Measurements from ENCODE around the gene GFPT2.

Gene GFPT2

DNA sequence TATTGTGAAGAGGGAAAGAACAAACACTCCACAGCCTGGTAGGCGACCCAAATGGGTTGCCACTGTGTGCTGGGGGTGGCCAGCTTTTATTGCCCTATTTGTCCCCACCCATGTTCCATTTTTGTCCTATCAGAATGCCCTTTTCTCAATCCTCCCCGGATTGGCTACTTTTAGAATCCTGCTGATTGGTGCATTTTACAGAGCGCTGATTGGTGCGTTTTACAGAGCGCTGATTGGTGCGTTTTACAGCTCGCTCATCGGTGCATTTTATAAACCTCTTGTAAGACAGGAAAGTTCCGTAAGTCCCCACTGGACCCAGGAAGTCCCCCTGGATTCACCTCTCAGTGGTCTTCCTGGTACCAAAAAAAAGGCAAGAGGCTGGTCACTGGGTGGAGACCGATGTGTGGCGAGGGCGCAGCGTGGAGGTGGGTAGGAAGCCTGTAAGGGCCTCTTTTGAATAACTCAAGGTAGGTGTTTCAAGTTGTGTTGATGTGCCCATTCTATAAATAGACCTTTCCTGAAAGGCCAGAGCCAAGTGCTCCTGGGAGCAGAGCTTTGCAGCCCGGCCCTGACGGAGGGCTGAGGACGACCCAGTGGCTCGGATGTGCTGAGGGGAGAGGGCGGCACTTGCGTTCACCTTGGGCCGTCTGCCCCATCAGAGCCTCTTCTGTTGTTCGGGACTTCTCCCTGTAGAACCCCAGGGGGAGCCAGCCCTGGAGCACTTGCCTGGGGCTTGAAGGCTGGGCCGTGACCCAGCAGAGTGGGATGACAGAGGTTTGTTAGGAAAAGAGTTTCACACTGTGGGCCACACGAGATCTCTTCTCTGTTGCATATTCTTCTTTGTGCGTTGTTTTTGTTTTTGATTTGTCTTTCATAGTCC lies 7.2 kb upstream of the GFPT2 start:
- H3K79me2 ChIP-seq (ENCODE audit: insufficient read depth, low read length) = no peaks in the 10 kb centered on the region
- no peak overlapping the region for H2AFZ ChIP-seq (ENCODE audit: low read depth, low read length)
- DNase-seq (no peak), ATAC-seq (ENCODE audit: insufficient read depth, low read depth) (no peak)
- no peaks in the 10 kb centered on the region for H3K4me1 ChIP-seq (ENCODE audit: insufficient read depth, low read length)
- H3K36me3 ChIP-seq (ENCODE audit: insufficient read depth, low read length) = no peaks in the 10 kb centered on the region
- no peak overlapping the region for H3K9ac ChIP-seq (ENCODE audit: low read depth, low read length)
- TF ChIP-seq, protein P1, sequence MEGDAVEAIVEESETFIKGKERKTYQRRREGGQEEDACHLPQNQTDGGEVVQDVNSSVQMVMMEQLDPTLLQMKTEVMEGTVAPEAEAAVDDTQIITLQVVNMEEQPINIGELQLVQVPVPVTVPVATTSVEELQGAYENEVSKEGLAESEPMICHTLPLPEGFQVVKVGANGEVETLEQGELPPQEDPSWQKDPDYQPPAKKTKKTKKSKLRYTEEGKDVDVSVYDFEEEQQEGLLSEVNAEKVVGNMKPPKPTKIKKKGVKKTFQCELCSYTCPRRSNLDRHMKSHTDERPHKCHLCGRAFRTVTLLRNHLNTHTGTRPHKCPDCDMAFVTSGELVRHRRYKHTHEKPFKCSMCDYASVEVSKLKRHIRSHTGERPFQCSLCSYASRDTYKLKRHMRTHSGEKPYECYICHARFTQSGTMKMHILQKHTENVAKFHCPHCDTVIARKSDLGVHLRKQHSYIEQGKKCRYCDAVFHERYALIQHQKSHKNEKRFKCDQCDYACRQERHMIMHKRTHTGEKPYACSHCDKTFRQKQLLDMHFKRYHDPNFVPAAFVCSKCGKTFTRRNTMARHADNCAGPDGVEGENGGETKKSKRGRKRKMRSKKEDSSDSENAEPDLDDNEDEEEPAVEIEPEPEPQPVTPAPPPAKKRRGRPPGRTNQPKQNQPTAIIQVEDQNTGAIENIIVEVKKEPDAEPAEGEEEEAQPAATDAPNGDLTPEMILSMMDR (IDR thresholded peaks at IDR 0.05; ENCODE audit: borderline replicate concordance, extremely low read depth, low read length, poor library complexity, severe bottlenecking) = no peak
- no peak for TF ChIP-seq EZH2 (IDR thresholded peaks at IDR 0.05; ENCODE audit: borderline replicate concordance, low read depth, low read length, severe bottlenecking)
- H3K4me3 ChIP-seq (ENCODE audit: low read depth in 1 of 2, low read length in 2 of 2) = no peak overlapping the region
- no peak overlapping the region for H3K4me2 ChIP-seq (ENCODE audit: insufficient read depth, low read length)
- no peaks in the 10 kb centered on the region for H3K9me3 ChIP-seq (ENCODE audit: insufficient read depth, low read length, severe bottlenecking)
- no peak overlapping the region for H3K27ac ChIP-seq (ENCODE audit: low read length)
- no peaks in the 10 kb centered on the region for H4K20me1 ChIP-seq (ENCODE audit: insufficient read depth, low read length)
- H3K27me3 ChIP-seq (ENCODE audit: insufficient read depth, low read length, poor library complexity) = no peaks in the 10 kb centered on the region

DNA sequence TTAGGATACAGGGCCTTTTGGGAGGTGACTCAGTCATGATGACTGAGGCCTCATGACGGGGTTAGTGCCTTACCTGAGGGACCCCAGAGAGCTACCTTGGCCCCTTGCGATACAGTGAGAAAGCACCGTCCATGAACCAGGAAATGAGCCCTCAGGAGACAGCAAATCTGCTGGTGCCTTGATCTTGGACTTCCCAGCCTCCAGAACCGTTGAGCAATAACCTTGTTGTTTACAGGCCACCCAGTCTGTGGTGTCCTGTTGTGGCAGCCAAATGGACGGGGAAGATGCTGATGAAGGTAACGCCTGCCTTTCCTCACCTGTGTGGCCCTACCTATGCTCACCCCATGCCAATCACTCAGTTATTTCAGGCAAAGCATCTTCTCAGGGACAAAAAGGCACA lies 5.6 kb upstream of the GFPT2 start:
- Histone ChIP-seq H3K9ac (ENCODE audit: low read depth, low read length) (no peak overlapping the region), H4K20me1 (ENCODE audit: insufficient read depth, low read length) (no peaks in the 10 kb centered on the region), H3K4me2 (ENCODE audit: insufficient read depth, low read length) (no peak overlapping the region), H3K27me3 (ENCODE audit: insufficient read depth, low read length, poor library complexity) (no peaks in the 10 kb centered on the region), H3K36me3 (ENCODE audit: insufficient read depth, low read length) (no peaks in the 10 kb centered on the region), H3K27ac (ENCODE audit: low read length) (no peak overlapping the region), H3K79me2 (ENCODE audit: insufficient read depth, low read length) (no peaks in the 10 kb centered on the region), H3K4me1 (ENCODE audit: insufficient read depth, low read length) (no peaks in the 10 kb centered on the region), H3K9me3 (ENCODE audit: insufficient read depth, low read length, severe bottlenecking) (no peaks in the 10 kb centered on the region), H3K4me3 (ENCODE audit: low read depth in 1 of 2, low read length in 2 of 2) (no peak overlapping the region), H2AFZ (ENCODE audit: low read depth, low read length) (no peak overlapping the region)
- ATAC-seq (ENCODE audit: insufficient read depth, low read depth) = no peak
- TF ChIP-seq EZH2 (IDR thresholded peaks at IDR 0.05; ENCODE audit: borderline replicate concordance, low read depth, low read length, severe bottlenecking) = no peak
- TF ChIP-seq, protein P1 (IDR thresholded peaks at IDR 0.05; ENCODE audit: borderline replicate concordance, extremely low read depth, low read length, poor library complexity, severe bottlenecking) = no peak
- DNase-seq = no peak

DNA sequence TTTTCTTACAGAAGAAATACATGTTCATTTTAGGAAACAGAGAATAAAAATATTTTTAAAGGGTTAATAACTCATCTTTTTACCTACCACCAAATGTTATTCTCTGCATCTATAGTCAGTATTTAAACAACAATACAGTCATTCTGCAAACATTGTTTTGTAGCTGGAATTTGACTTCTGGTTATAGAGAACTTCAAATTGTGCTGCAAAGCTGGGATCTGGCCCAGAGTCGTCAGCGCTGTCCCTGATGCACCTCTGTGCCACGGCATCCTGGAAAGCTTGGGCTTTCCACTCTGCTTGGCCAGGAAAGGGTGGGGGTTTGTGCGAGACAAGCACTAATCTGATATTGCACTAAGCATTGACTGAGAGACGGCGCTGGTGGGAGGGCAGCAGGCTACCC lies 5.0 kb upstream of the GFPT2 start:
- H3K27me3 ChIP-seq (ENCODE audit: insufficient read depth, low read length, poor library complexity) = no peaks in the 10 kb centered on the region
- no peak overlapping the region for H3K9ac ChIP-seq (ENCODE audit: low read depth, low read length)
- no peaks in the 10 kb centered on the region for H3K36me3 ChIP-seq (ENCODE audit: insufficient read depth, low read length)
- no peaks in the 10 kb centered on the region for H3K9me3 ChIP-seq (ENCODE audit: insufficient read depth, low read length, severe bottlenecking)
- DNase-seq (no peak), ATAC-seq (ENCODE audit: insufficient read depth, low read depth) (no peak)
- H2AFZ ChIP-seq (ENCODE audit: low read depth, low read length) = no peak overlapping the region
- H3K79me2 ChIP-seq (ENCODE audit: insufficient read depth, low read length) = no peaks in the 10 kb centered on the region
- no peak overlapping the region for H3K4me3 ChIP-seq (ENCODE audit: low read depth in 1 of 2, low read length in 2 of 2)
- H4K20me1 ChIP-seq (ENCODE audit: insufficient read depth, low read length) = no peaks in the 10 kb centered on the region
- no peak for TF ChIP-seq EZH2 (IDR thresholded peaks at IDR 0.05; ENCODE audit: borderline replicate concordance, low read depth, low read length, severe bottlenecking)
- TF ChIP-seq, protein P1 (IDR thresholded peaks at IDR 0.05; ENCODE audit: borderline replicate concordance, extremely low read depth, low read length, poor library complexity, severe bottlenecking) = no peak
- no peak overlapping the region for H3K27ac ChIP-seq (ENCODE audit: low read length)
- H3K4me2 ChIP-seq (ENCODE audit: insufficient read depth, low read length) = no peak overlapping the region
- no peaks in the 10 kb centered on the region for H3K4me1 ChIP-seq (ENCODE audit: insufficient read depth, low read length)

Measured in DND-41 (cell line).